PFSK-1 (cell line): Measurements from ENCODE around the gene NRXN3.

Source experiments
- FOXP2 ChIP-seq: optimal IDR thresholded peaks from 2 replicates; pipeline ENCODE3; 2011; ENCODE audit warnings: borderline replicate concordance, control low read depth, inconsistent platforms; ENCODE audit not compliant: insufficient read depth; ENCODE audit errors: extremely low read length, extremely low read depth
- POLR2AphosphoS5 ChIP-seq: IDR thresholded peaks from 2 replicates; pipeline ENCODE4 v1.6.1; 2012; ENCODE audit warnings: low read depth, mild to moderate bottlenecking, control low read depth, low read length, moderate library complexity
- REST ChIP-seq, 2 experiments: IDR thresholded peaks; 2 replicates each; pipeline versions ENCODE4 v1.6.1 to v1.8.0; 2011 to 2012; ENCODE audit warnings: low read depth in 2 of 2, low read length in 2 of 2, control low read depth in 1 of 2, inconsistent platforms in 1 of 2, mild to moderate bottlenecking in 1 of 2, moderate library complexity in 1 of 2; ENCODE audit not compliant: insufficient read depth in 1 of 2
- SIN3A ChIP-seq: IDR thresholded peaks from 2 replicates; pipeline ENCODE4 v1.6.1; 2012; ENCODE audit warnings: mild to moderate bottlenecking, low read length, moderate library complexity, borderline replicate concordance; ENCODE audit not compliant: insufficient read depth
- TAF1 ChIP-seq: IDR thresholded peaks from 2 replicates; pipeline ENCODE4 v1.6.1; 2012; ENCODE audit warnings: low read length, control low read depth, borderline replicate concordance; ENCODE audit not compliant: insufficient read depth

- TF ChIP-seq POLR2AphosphoS5 (no peak), TAF1 (no peak), REST (IDR thresholded peaks at IDR 0.05; ENCODE audit: insufficient read depth in 1 of 2, low read depth in 2 of 2, low read length in 2 of 2) (no peak), SIN3A (no peak), FOXP2 (no peak)
These were observed 1427.4 kb downstream of the NRXN3 start for GRCh38 chr14:79597566-79597965.
